ENCODE results near the gene KRT73. TPM values are rescaled to one million over a fixed set of nuclear protein-coding genes. Genes with fewer than 3 reads are reported as not detected.

KRT73 gene
- total RNA-seq, 1 experiment from 2014 or later, result not detected

- H3K27ac Mint-ChIP-seq (ENCODE audit: low read depth, unreplicated experiment), result no peak overlapping the region
- no peaks in the 10 kb centered on the region for H3K36me3 Mint-ChIP-seq (ENCODE audit: insufficient read depth, unreplicated experiment)
- H3K4me1 Mint-ChIP-seq (ENCODE audit: insufficient read depth, unreplicated experiment), result no peaks in the 10 kb centered on the region
- ChIA-PET POLR2A (no interaction called here), CTCF (no interaction called here)
- H3K27me3 Mint-ChIP-seq (ENCODE audit: insufficient read depth, unreplicated experiment), result peaks cover 50% of the 10 kb centered on the region
- no peaks in the 10 kb centered on the region for H3K9me3 Mint-ChIP-seq (ENCODE audit: unreplicated experiment)
- TF ChIP-seq CTCF (IDR thresholded peaks at IDR 0.05; ENCODE audit: unreplicated experiment), result no peak
- intact Hi-C loops (cut with micrococcal nuclease), result no loop called here
- no TSS peak for BruUV-seq (replicated peaks)
- DNase-seq (ENCODE audit: unreplicated experiment), result no peak
- no peak overlapping the region for H3K4me3 Mint-ChIP-seq (ENCODE audit: unreplicated experiment)
Observed at GRCh38 chr12:52617403-52617785, 965 bp downstream of the KRT73 start.

GRCh38 chr12:52616680-52617402, 1.5 kb downstream of the KRT73 start:
- intact Hi-C loops (cut with micrococcal nuclease), result no loop called here
- no peak overlapping the region for H3K27ac Mint-ChIP-seq (ENCODE audit: low read depth, unreplicated experiment)
- no peaks in the 10 kb centered on the region for H3K4me1 Mint-ChIP-seq (ENCODE audit: insufficient read depth, unreplicated experiment)
- DNase-seq (ENCODE audit: unreplicated experiment), result no peak
- CTCF ChIA-PET, result no interaction called here
- no peaks in the 10 kb centered on the region for H3K36me3 Mint-ChIP-seq (ENCODE audit: insufficient read depth, unreplicated experiment)
- no peak overlapping the region for H3K4me3 Mint-ChIP-seq (ENCODE audit: unreplicated experiment)
- H3K27me3 Mint-ChIP-seq (ENCODE audit: insufficient read depth, unreplicated experiment), result peaks cover 52% of the 10 kb centered on the region
- BruUV-seq (replicated peaks), result no TSS peak
- no peaks in the 10 kb centered on the region for H3K9me3 Mint-ChIP-seq (ENCODE audit: unreplicated experiment)
- TF ChIP-seq CTCF (IDR thresholded peaks at IDR 0.05; ENCODE audit: unreplicated experiment), result no peak
- POLR2A ChIA-PET, result interaction anchor here (1.1 kb wide), 1 partner anchor 26 kb away, joined by 3 read pairs; no protein-coding TSS in a partner anchor

- H3K36me3 Mint-ChIP-seq (ENCODE audit: insufficient read depth, unreplicated experiment), result no peaks in the 10 kb centered on the region
- no peak for TF ChIP-seq CTCF (IDR thresholded peaks at IDR 0.05; ENCODE audit: unreplicated experiment)
- CTCF ChIA-PET, result no interaction called here
- POLR2A ChIA-PET, result no interaction called here
- H3K27ac Mint-ChIP-seq (ENCODE audit: low read depth, unreplicated experiment), result no peak overlapping the region
- H3K4me3 Mint-ChIP-seq (ENCODE audit: unreplicated experiment), result no peak overlapping the region
- no TSS peak for BruUV-seq (replicated peaks)
- intact Hi-C loops (cut with micrococcal nuclease), result no loop called here
- no peaks in the 10 kb centered on the region for H3K4me1 Mint-ChIP-seq (ENCODE audit: insufficient read depth, unreplicated experiment)
- DNase-seq (ENCODE audit: unreplicated experiment), result no peak
- H3K27me3 Mint-ChIP-seq (ENCODE audit: insufficient read depth, unreplicated experiment), result peaks cover 55% of the 10 kb centered on the region
- no peaks in the 10 kb centered on the region for H3K9me3 Mint-ChIP-seq (ENCODE audit: unreplicated experiment)
Observed at GRCh38 chr12:52615912-52616311, 2.4 kb downstream of the KRT73 start.

- ChIA-PET CTCF (no interaction called here), POLR2A (no interaction called here)
- Mint-ChIP-seq H3K4me3 (ENCODE audit: unreplicated experiment) (no peak overlapping the region), H3K36me3 (ENCODE audit: insufficient read depth, unreplicated experiment) (no peaks in the 10 kb centered on the region), H3K9me3 (ENCODE audit: unreplicated experiment) (no peaks in the 10 kb centered on the region), H3K27ac (ENCODE audit: low read depth, unreplicated experiment) (no peak overlapping the region), H3K4me1 (ENCODE audit: insufficient read depth, unreplicated experiment) (no peaks in the 10 kb centered on the region), H3K27me3 (ENCODE audit: insufficient read depth, unreplicated experiment) (peaks cover 55% of the 10 kb centered on the region)
- no peak for DNase-seq (ENCODE audit: unreplicated experiment)
- no peak for TF ChIP-seq CTCF (IDR thresholded peaks at IDR 0.05; ENCODE audit: unreplicated experiment)
- intact Hi-C loops (cut with micrococcal nuclease), result no loop called here
- no TSS peak for BruUV-seq (replicated peaks)
Observed at GRCh38 chr12:52615208-52615868, 3.0 kb downstream of the KRT73 start.
